Measurements from ENCODE around the gene COG8. TPM values are rescaled to one million over a fixed set of nuclear protein-coding genes. Genes with fewer than 3 reads are reported as not detected.
A peak's percentile ranks its signal among the peaks of the same experiment; 100 is the strongest.

Gene COG8
- total RNA-seq, 1 donor from 2014 or later: 57.3 TPM

GRCh38 chr16:69351309-69352027, 12.1 kb upstream of the COG8 start, which contains the start of gene TMED6:
Gene TMED6 (minus strand): TSS chr16:69351786. CDS start chr16:69351753, 33 bp downstream.
- TF ChIP-seq, protein P1, sequence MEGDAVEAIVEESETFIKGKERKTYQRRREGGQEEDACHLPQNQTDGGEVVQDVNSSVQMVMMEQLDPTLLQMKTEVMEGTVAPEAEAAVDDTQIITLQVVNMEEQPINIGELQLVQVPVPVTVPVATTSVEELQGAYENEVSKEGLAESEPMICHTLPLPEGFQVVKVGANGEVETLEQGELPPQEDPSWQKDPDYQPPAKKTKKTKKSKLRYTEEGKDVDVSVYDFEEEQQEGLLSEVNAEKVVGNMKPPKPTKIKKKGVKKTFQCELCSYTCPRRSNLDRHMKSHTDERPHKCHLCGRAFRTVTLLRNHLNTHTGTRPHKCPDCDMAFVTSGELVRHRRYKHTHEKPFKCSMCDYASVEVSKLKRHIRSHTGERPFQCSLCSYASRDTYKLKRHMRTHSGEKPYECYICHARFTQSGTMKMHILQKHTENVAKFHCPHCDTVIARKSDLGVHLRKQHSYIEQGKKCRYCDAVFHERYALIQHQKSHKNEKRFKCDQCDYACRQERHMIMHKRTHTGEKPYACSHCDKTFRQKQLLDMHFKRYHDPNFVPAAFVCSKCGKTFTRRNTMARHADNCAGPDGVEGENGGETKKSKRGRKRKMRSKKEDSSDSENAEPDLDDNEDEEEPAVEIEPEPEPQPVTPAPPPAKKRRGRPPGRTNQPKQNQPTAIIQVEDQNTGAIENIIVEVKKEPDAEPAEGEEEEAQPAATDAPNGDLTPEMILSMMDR (conservative IDR thresholded peaks at IDR 0.05): no peak
- Mint-ChIP-seq H3K4me3 (peak within 1 kb of the TSS; percentile 74), H3K27ac (peak within 1 kb of the TSS; percentile 57), H3K36me3 (peaks cover 16% of the 10 kb centered on the region), H3K27me3 (no peaks in the 10 kb centered on the region), H3K9me3 (no peaks in the 10 kb centered on the region), H3K4me1 (ENCODE audit: unreplicated experiment) (peaks cover 13% of the 10 kb centered on the region)
- no peak for DNase-seq (ENCODE audit: extremely low spot score, unreplicated experiment)

DNA sequence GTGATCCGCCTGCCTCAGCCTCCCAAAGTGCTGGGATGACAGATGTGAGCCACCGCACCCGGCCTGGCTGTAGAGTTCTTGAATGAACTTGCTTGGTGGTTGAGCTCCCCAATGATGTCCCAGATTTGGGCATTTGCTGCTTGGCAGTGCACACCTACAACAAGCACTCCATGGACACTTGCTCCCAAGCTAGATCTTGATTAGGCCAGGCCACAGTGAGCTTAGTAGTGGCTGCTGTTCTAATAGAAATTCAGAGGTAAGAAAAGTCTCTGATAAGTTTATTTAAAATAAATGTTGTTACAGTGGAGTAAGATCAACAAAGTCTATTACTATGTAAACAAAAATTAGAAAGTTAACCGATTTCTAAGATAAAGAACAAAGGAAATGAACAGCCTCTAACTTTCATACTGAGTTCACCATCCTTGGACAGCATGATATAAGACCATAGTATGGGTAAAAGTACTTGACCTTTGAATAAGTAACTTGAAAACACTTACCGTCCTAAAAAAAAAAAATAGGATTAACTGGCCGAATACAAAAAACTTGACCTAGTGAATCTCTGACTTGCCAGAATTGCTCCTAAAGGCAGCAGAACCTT, 11.3 kb upstream of the COG8 start:
- TF ChIP-seq, protein P1 (conservative IDR thresholded peaks at IDR 0.05): no peak
- DNase-seq (ENCODE audit: extremely low spot score, unreplicated experiment): no peak
- H3K27ac Mint-ChIP-seq: peak overlapping the region; percentile 57

GRCh38 chr16:69349536-69349935, 10.2 kb upstream of the COG8 start:
- H3K4me1 Mint-ChIP-seq (ENCODE audit: unreplicated experiment): peaks cover 13% of the 10 kb centered on the region
- H3K36me3 Mint-ChIP-seq: peaks cover 9% of the 10 kb centered on the region
- no peak overlapping the region for H3K27ac Mint-ChIP-seq
- TF ChIP-seq, protein P1 (conservative IDR thresholded peaks at IDR 0.05): no peak
- H3K9me3 Mint-ChIP-seq: no peaks in the 10 kb centered on the region
- H3K4me3 Mint-ChIP-seq: no peak overlapping the region
- no peaks in the 10 kb centered on the region for H3K27me3 Mint-ChIP-seq
- DNase-seq (ENCODE audit: extremely low spot score, unreplicated experiment): no peak

More for the DNA sequence above, 11.3 kb upstream of the COG8 start:
- Mint-ChIP-seq H3K4me3 (peak overlapping the region; percentile 74), H3K4me1 (ENCODE audit: unreplicated experiment) (peaks cover 13% of the 10 kb centered on the region), H3K9me3 (no peaks in the 10 kb centered on the region), H3K27me3 (no peaks in the 10 kb centered on the region), H3K36me3 (peaks cover 13% of the 10 kb centered on the region)

- Mint-ChIP-seq H3K36me3 (peaks cover 8% of the 10 kb centered on the region), H3K9me3 (no peaks in the 10 kb centered on the region), H3K4me3 (no peak overlapping the region), H3K4me1 (ENCODE audit: unreplicated experiment) (peaks cover 13% of the 10 kb centered on the region), H3K27me3 (no peaks in the 10 kb centered on the region), H3K27ac (no peak overlapping the region)
- TF ChIP-seq, protein P1 (conservative IDR thresholded peaks at IDR 0.05): no peak
- DNase-seq (ENCODE audit: extremely low spot score, unreplicated experiment): no peak
Observed at GRCh38 chr16:69348222-69348621, 8.9 kb upstream of the COG8 start.

- Mint-ChIP-seq H3K4me1 (ENCODE audit: unreplicated experiment) (peaks cover 9% of the 10 kb centered on the region), H3K4me3 (no peak overlapping the region), H3K9me3 (no peaks in the 10 kb centered on the region), H3K36me3 (peaks cover 8% of the 10 kb centered on the region), H3K27ac (no peak overlapping the region), H3K27me3 (no peaks in the 10 kb centered on the region)
- no peak for DNase-seq (ENCODE audit: extremely low spot score, unreplicated experiment)
- TF ChIP-seq, protein P1 (conservative IDR thresholded peaks at IDR 0.05): no peak
Observed at GRCh38 chr16:69346683-69347082, 7.3 kb upstream of the COG8 start.

All from type B pancreatic cell (in vitro differentiated cells).